Left ventricle myocardium superior (tissue), 1 donor: ENCODE data around the gene RPE65. TPM values are rescaled to one million over a fixed set of nuclear protein-coding genes. Genes with fewer than 3 reads are reported as not detected.

Experiments used
- ATAC-seq: fragments of 200-7000 bp; cut with Tn5 transposase; one replicate; pipeline ENCODE4 v1.9.1; 2020; ENCODE audit warnings: mild to moderate bottlenecking, moderate library complexity
- DNase-seq: peaks from one replicate; pipeline ENCODE4 v3.0.0-alpha.2; 2020
- intact Hi-C: fragments of 100-400 bp; cut with micrococcal nuclease; formaldehyde crosslinking; loops from one replicate; pipeline ENCODE4 v1.11.0; 2022
- total RNA-seq: library from RNA; stranded (reverse); fragmentation: NEBNext Ultra II Directional; extraction: Animal tissue kit (Norgen Biotek cat#: 25700); gene quantifications from one replicate; pipeline ENCODE4 v1.2.1, GENCODE V29; 2021
- donor health status: DM: no; HTN: yes; CAD: no; lungs with severe emphysema.

The RPE65 gene
- total RNA-seq, 1 donor from 2014 or later = not detected

- DNase-seq = no peak
- intact Hi-C loops = no loop called here
- ATAC-seq = peak; percentile 77
Observed at GRCh38 chr1:68384321-68384813, 65.4 kb downstream of the RPE65 start.

- no peak for ATAC-seq
- DNase-seq = no peak
- intact Hi-C loops = no loop called here
Observed at GRCh38 chr1:68383092-68383491, 66.7 kb downstream of the RPE65 start.

- intact Hi-C loops = no loop called here
- ATAC-seq = no peak
- DNase-seq = no peak
Observed at GRCh38 chr1:68379085-68379478, 70.7 kb downstream of the RPE65 start.

Other genes starting within 250 kb of the RPE65 start
- 75.0 TPM for gene WLS, start 217.4 kb downstream of the RPE65 start, total RNA-seq
- 0.45 TPM for gene DEPDC1, start 47.1 kb upstream of the RPE65 start, total RNA-seq